Esophagus muscularis mucosa (tissue), 4 donors: Measurements from ENCODE around the gene ENTPD8.

Experiments
- EP300 ChIP-seq: sonication (generic); formaldehyde crosslinking; IDR thresholded peaks from one replicate; pipeline ENCODE4 v1.6.1; 2017; ENCODE audit warnings: antibody characterized with exemption
- POLR2A ChIP-seq: fragments of 450-650 bp; IDR thresholded peaks from one replicate; pipeline ENCODE4 v1.6.1; 2017; ENCODE audit warnings: antibody characterized with exemption, moderate library complexity, mild to moderate bottlenecking, low read depth
- POLR2AphosphoS5 ChIP-seq, 2 donors: sonication (generic); formaldehyde crosslinking; IDR thresholded peaks; one replicate each; pipeline ENCODE4 v1.6.1; 2017; ENCODE audit warnings: antibody characterized with exemption in 2 of 2
- TF ChIP-seq, protein P1 (sequence below), 3 experiments: fragments of 200-600 bp in 2 of 3; fragments of 450-650 bp in 1 of 3; sonication (generic) in 2 of 3; IDR thresholded peaks; one replicate each; pipeline ENCODE4 v1.5.1; 2017 to 2019; ENCODE audit warnings: antibody characterized with exemption in 3 of 3, mild to moderate bottlenecking in 2 of 3, moderate library complexity in 1 of 3

DNA sequence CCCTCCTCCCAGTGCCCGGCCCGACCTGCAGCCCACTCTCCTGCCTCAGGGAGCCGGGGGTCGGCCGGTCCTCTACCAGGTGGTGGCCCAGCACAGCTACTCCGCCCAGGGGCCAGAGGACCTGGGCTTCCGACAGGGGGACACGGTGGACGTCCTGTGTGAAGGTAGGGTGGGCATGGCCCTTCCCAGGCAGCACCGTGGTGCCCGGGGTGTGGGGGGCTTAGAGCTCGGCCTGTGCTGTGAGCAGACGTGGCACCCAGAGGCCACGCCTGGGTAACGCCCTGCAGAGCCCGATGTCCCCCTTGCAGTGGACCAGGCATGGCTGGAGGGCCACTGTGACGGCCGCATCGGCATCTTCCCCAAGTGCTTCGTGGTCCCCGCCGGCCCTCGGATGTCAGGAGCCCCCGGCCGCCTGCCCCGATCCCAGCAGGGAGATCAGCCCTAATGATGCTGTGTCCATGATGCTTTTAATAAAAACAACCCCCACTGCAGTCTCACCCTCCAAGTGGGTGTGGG, 7.2 kb downstream of the ENTPD8 start:
- TF ChIP-seq POLR2A (no peak), POLR2AphosphoS5 (IDR thresholded peaks at IDR 0.05) (no peak), EP300 (no peak)
- TF ChIP-seq, protein P1, sequence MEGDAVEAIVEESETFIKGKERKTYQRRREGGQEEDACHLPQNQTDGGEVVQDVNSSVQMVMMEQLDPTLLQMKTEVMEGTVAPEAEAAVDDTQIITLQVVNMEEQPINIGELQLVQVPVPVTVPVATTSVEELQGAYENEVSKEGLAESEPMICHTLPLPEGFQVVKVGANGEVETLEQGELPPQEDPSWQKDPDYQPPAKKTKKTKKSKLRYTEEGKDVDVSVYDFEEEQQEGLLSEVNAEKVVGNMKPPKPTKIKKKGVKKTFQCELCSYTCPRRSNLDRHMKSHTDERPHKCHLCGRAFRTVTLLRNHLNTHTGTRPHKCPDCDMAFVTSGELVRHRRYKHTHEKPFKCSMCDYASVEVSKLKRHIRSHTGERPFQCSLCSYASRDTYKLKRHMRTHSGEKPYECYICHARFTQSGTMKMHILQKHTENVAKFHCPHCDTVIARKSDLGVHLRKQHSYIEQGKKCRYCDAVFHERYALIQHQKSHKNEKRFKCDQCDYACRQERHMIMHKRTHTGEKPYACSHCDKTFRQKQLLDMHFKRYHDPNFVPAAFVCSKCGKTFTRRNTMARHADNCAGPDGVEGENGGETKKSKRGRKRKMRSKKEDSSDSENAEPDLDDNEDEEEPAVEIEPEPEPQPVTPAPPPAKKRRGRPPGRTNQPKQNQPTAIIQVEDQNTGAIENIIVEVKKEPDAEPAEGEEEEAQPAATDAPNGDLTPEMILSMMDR (IDR thresholded peaks at IDR 0.05): no peak
